Measurements from ENCODE around the gene OSTN. TPM values are rescaled to one million over a fixed set of nuclear protein-coding genes. Genes with fewer than 3 reads are reported as not detected.

The OSTN gene
- total and polyA plus RNA-seq, 11 donors, result 0.27 to 3.7 (median 0.51) TPM; not detected in 7

DNA sequence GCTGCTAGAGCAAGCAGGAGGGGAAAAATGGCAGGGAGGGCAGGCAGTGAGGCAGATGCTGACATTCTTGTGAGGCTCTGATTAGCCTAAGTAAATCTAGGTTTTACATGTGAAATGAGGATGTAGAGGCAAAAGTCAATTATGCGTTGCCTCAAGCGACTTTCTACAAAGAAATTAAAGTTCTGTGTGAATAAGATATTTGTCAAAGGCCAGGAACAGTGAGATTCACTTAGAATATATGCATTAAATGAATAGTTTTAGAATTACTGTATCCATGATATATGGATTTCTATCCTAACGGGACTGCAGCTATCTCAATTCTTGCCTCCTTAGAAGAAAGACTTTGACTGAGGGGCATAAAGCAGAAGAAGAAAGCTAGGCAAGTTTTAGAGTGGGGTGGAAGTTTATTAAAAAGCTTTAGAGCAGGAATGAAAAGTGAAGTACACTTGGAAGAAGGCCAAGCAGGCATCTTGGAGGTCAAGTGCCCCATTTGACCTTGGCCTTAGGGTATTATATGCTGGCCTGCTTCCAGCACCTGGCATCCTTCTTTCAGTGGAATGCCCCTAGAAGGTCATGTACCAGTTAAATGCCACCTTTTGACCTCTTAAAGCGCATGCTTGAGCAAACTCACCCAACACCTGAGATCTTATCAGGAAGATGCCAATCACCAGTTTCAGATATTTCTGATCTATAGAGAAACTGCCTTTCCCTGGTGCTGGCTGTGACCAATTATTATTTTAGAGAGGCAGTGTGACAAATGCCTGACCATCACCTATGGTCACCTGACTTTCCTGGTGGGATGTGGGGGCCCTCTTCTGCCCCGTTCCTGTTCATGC, 38.2 kb downstream of the OSTN start:
- no peaks in the 10 kb centered on the region for H3K9me3 ChIP-seq
- intact Hi-C loops (cut with DNase I), result no loop called here
- H3K4me1 ChIP-seq, result peaks cover 0 to 10% (median 0%) of the 10 kb centered on the region in 12 donors
- ATAC-seq (no peak), DNase-seq (no peak)
- no peak for TF ChIP-seq POLR2A (IDR thresholded peaks at IDR 0.05)
- TF ChIP-seq, protein P1, sequence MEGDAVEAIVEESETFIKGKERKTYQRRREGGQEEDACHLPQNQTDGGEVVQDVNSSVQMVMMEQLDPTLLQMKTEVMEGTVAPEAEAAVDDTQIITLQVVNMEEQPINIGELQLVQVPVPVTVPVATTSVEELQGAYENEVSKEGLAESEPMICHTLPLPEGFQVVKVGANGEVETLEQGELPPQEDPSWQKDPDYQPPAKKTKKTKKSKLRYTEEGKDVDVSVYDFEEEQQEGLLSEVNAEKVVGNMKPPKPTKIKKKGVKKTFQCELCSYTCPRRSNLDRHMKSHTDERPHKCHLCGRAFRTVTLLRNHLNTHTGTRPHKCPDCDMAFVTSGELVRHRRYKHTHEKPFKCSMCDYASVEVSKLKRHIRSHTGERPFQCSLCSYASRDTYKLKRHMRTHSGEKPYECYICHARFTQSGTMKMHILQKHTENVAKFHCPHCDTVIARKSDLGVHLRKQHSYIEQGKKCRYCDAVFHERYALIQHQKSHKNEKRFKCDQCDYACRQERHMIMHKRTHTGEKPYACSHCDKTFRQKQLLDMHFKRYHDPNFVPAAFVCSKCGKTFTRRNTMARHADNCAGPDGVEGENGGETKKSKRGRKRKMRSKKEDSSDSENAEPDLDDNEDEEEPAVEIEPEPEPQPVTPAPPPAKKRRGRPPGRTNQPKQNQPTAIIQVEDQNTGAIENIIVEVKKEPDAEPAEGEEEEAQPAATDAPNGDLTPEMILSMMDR (IDR thresholded peaks at IDR 0.05), result no peak
- no peaks in the 10 kb centered on the region for H3K27me3 ChIP-seq
- H3K36me3 ChIP-seq, result no peaks in the 10 kb centered on the region
- no peak overlapping the region for H3K27ac ChIP-seq
- H3K4me3 ChIP-seq, result no peak overlapping the region
- 94 to 97% (median 96%) methylated on average over 5 of the region's 5 CpGs for WGBS, 4 donors

DNA sequence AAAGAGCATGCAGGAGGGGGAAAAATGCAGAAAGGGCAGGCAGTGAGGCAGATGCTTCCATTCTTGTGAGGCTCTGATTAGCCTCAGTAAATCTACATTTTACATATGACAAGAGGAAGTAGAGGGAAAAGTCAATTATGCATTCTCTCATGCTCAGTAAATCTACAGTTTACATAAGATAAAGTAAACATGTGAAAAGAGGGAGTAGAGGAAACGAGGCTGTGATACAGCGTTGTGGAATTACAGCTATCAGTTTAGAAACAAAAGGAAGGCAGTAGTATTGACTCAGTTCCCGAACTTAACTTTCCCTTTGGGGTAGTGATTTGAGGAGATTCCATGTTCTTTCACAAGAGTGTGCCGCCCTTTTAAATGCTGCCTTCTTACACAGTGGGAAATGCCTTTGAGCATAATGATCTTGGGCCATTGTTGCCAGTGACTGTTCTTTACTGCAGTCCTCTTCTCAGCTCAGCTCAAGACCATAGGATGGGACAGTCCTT, 39.3 kb downstream of the OSTN start:
- TF ChIP-seq, protein P1 (IDR thresholded peaks at IDR 0.05), result no peak
- no peak for TF ChIP-seq POLR2A (IDR thresholded peaks at IDR 0.05)
- H3K36me3 ChIP-seq, result no peaks in the 10 kb centered on the region
- H3K4me1 ChIP-seq, result peaks cover 0 to 10% (median 0%) of the 10 kb centered on the region in 12 donors
- H3K4me3 ChIP-seq, result no peak overlapping the region
- no peaks in the 10 kb centered on the region for H3K27me3 ChIP-seq
- no peak overlapping the region for H3K27ac ChIP-seq
- 78 to 80% (median 79%) methylated on average over 4 of the region's 4 CpGs for WGBS, 4 donors
- intact Hi-C loops (cut with DNase I), result no loop called here
- no peak for DNase-seq
- no peaks in the 10 kb centered on the region for H3K9me3 ChIP-seq
- ATAC-seq, result no peak

DNA sequence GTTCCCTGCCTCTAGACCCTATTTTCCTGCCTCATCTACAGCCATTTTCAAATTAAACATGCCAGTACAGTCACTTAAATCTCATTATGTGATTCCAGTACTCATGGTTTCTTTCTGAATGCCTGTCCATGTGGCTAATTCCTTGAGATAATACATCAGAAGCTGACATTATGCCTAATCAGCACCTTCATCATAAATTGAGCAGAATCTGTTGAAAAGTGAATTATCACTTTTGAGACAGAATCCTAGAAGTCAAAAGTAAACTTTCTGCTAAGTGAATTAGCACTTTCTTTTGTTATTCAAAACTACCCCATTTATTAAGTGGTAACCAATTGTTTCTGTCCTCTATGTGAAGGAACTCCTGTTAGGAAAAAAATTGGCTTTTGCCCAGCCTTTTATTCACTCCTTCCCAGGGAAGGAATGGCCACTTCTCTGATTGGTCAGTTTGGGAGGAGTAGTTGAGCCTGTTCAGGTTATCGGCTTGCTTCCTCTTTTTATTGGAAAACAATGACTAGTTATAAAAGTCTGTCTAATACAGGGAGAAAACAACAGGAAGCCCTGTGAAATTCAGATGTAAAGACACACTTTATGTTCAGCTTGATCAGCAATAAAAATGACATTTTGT, 40.5 kb downstream of the OSTN start:
- ATAC-seq, result peak in 1 of 4 donors; percentile 48

More for the DNA sequence above, 40.5 kb downstream of the OSTN start:
- TF ChIP-seq, protein P1 (IDR thresholded peaks at IDR 0.05), result no peak
- no peak for TF ChIP-seq POLR2A (IDR thresholded peaks at IDR 0.05)
- Histone ChIP-seq H3K9me3 (no peaks in the 10 kb centered on the region), H3K36me3 (no peaks in the 10 kb centered on the region), H3K4me1 (peaks cover 0 to 10% (median 0%) of the 10 kb centered on the region in 12 donors), H3K27me3 (no peaks in the 10 kb centered on the region), H3K27ac (peak overlapping the region in 1 of 12 donors; percentile 16), H3K4me3 (no peak overlapping the region)
- WGBS, 4 donors, result 58 to 66% (median 61%) methylated on average over 1 of the region's 1 CpG
- no peak for DNase-seq
- intact Hi-C loops (cut with DNase I), result loop anchor here in 7 of 10 donors (5.0 to 10.0 kb wide), 6 partner anchors 85 to 158 kb away; partner anchors contain the start of genes CCDC50 (in 1 of the 7) and UTS2B (in 1 of the 7)
